Inflammatory macrophage (primary cell): Measurements from ENCODE around the gene IRF8.
"Not testable (repeated sequence)": the region's sequence is repeated elsewhere in the genome, so short reads cannot be mapped to it uniquely, and the experiment has no call there.

Source experiments
- DNase-seq, 2 donors: peaks; one replicate each; pipeline ENCODE4 v3.0.0-alpha.2; 2020 to 2022

The IRF8 gene

GRCh38 chr16:85868495-85868894 is 30.5 kb upstream of the IRF8 start:
- no peak for DNase-seq

- DNase-seq: no peak
Measured at GRCh38 chr16:85869206-85869605, 29.8 kb upstream of the IRF8 start.

DNA sequence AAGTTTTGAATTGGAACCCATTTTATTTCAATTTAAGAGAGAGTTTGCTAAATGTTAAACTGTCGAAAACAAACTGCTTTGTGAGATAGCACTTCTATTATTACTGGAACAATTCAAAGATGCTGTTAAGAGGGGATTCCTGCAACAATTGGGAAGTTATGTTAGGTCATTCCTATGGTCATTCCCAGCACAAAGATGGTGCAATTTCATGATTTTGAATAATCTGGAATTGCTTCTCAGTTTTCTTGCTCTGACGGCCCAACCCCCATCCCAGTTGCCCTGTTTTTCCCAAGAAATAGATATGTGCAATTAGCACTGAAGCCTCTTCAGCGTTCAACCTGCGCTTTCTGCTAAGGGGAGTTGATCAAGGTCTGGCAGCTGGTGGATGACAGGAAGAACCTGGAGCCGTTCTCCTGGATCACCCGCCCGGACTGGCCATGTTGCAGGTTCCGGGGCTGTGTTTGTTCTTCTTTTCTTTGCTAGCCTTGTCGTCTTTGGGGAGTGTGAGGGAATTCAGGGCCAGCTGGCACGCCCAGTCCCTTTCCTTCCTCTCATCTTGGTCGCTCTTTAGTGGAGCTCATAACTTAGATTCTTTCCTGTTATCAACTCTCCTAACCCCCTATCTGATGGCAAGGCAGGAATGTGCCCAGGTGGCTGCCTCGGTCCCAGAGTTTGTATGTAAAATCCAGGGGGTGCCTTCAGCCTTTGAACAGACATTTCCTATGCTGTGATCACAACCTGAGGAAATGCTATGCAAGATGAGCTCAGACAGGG is 29.0 kb upstream of the IRF8 start:
- peak; percentile 36 to 56 for DNase-seq

GRCh38 chr16:85871756-85872155 is 27.2 kb upstream of the IRF8 start:
- DNase-seq: no peak

GRCh38 chr16:85872734-85873133 is 26.2 kb upstream of the IRF8 start:
- DNase-seq: peak; percentile 74

DNA sequence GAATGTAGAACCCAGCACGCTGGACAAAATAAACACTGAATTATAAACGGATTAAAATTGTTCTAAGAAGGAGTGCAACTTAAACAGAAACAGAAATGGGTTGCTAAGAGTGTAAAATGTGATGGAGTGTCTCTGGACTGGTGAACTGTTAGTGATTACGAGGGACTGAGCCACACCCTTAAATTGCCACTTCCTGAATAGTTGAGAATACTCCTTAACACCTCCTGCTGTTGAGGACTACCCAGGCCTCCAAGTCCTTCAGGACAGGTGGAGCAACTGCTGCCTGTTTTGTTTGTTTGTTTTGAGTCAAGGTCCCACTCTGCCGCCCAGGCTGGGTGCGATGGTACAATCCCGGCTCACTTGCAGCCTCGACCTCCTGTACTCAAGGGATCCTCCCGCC is 25.8 kb upstream of the IRF8 start:
- DNase-seq: peak in 1 of 2 donors; percentile 28

GRCh38 chr16:85874031-85874430 is 24.9 kb upstream of the IRF8 start:
- DNase-seq: not testable (repeated sequence)

DNA sequence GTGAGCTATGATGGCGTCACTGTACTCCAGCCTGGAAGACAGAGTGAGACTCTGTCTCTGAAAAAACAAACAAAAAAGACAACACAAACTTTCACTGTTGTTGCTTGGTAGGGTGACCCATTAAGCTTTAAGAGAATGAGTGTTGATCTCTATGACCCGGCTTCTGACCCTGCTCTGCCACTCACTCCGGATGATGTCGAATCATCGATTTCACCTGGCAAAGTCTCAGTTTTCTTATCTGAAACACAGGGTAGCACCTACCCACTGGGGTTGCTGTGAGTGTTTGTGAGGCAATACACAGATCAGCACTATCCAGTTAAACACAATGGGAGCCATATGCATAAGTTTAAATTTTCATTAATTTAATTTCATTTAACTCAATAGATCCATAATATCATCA is 20.6 kb upstream of the IRF8 start:
- DNase-seq: no peak

GRCh38 chr16:85878875-85879274 is 20.1 kb upstream of the IRF8 start:
- peak; percentile 25 to 41 for DNase-seq

- DNase-seq: peak in 1 of 2 donors; percentile 25
Measured at GRCh38 chr16:85879549-85879948, 19.4 kb upstream of the IRF8 start.

GRCh38 chr16:85879975-85880831 is 18.8 kb upstream of the IRF8 start:
- DNase-seq: no peak

- no peak for DNase-seq
Measured at GRCh38 chr16:85880861-85881260, 18.1 kb upstream of the IRF8 start.

GRCh38 chr16:85881436-85881835 is 17.5 kb upstream of the IRF8 start:
- DNase-seq: no peak

DNA sequence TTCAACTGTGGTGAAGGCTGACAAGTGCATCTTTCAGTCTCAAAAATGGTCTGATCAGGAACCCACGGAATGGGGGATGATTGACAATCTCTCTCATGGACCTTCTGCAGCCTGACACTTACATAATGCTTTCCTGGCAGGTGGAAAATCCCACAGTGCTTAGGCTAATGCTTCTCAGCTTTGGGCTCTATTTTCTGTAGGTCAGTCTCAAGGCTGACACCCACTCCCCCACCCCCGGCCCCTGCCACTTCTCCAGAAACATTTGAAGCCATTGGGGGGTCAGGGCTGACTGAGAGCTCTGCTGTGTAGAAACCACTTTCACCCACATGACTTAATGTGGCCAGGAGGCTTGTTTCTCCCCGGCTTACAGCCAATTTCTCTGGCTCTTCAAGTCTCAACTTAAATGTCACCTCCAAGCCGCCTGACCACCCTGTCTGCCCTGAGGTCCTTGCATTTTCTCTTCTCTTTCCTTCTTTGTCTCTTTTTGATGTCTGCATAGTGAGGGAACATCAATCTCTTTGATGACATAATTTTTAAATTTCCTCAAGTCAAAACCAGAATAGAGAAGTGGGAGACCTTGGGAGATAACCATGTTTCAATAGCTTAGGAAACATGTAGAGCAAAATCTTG is 16.7 kb upstream of the IRF8 start:
- DNase-seq: peak; percentile 69 to 78

- DNase-seq: no peak
Measured at GRCh38 chr16:85883813-85884212, 15.1 kb upstream of the IRF8 start.

GRCh38 chr16:85884808-85885463 is 14.0 kb upstream of the IRF8 start:
- DNase-seq: no peak

DNA sequence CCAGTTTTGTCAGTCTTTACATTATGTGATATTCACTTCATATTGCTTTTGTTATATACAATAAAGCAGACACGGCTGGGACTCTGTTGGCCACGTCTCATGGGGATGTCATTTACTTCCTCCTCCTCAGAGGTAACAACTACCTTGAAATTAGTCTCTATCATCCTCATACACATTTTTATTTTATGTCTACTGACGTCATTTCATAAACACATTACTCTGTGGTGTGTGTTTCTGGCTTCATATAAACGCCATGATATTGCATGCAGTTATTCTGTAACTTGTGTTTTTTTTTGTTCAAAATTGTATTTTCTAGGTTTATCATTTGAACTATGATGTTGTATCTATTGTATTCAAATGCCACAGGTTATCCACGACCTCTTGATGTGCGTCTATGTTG is 13.4 kb upstream of the IRF8 start:
- DNase-seq: no peak

DNA sequence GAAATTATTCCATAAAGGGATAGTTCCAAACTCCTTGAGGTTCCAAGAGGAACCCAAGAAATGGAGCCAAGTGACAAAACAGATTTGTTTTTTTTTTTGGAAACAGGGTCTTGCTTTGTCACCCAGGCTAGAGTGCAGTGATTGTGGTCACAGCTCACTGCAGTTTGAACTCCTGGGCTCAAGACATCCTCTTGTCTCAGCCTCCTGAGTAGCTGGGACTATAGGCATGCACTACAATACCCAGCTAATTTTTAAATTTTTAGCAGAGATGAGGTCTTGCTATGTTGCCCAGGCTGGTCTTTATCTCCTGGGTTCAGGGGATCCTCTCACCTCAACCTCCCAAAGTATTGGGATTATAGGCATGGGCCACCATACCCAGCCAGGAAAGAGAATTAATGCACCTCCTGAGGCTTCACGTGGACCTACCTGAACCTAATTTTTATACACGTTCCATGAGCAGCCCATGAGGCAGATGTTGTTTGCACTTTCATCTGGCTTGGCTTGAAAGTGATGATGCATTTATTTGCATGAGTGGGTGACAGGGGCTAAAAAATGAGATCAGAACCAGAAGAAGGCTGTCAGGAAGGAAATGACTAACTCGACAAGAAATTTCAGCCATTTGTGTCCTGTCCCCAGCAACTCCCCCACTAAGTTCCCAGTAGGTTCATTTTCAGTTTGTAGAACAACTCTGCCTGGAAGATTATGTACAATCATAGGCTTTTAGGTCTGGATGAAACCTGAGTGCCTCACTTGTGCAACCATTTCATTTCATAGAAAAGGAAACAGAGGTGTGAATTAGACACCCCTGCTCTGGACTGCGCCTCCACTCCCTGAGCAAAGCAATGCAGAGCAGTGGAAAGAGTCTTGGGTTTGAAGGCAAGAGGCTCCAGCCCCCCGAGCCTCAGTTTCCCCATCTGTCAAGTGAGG is 10.3 kb upstream of the IRF8 start:
- peak; percentile 83 to 87 for DNase-seq

- no peak for DNase-seq
Measured at GRCh38 chr16:85891033-85891775, 7.8 kb upstream of the IRF8 start.

DNA sequence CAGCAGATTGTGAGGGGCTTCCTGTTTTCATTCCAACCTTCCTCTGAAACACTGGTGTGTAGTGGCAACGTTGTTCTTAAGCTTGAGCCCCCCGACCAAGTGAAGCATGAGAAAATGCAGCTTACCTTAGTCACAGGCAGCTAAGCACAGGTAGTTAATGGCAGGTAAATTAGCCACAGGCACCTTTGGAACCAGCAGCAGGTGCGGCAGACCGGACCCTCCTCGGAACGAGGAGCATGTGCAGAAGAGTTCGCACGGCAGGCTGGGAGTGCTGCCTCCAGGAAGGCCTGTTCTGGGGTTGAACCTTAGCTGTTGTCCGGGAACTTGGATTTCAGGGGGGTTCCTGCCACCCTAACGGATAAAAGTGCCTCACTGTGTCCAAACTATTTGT is 7.2 kb upstream of the IRF8 start:
- no peak for DNase-seq

DNA sequence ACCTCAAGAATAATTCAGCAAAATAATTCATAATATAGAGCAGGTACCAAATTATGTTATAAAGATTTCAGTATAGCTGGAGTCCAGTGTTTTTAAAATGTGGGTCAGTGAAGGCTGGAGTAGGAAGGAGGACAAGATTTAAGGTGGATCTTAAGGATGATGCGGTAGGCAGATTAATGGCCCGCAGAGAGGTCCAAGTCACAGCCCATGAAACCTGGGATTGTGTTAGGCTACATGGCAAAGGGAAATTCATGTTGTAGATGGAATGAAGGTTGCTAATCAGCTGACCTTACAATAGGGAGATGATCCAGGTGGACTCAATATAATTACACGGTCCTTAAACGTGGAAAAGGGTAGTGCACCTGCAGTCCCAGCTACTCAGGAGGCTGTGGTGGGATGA is 6.2 kb upstream of the IRF8 start:
- no peak for DNase-seq
